ENCODE measurements around the gene PPP2R3A.

DNA sequence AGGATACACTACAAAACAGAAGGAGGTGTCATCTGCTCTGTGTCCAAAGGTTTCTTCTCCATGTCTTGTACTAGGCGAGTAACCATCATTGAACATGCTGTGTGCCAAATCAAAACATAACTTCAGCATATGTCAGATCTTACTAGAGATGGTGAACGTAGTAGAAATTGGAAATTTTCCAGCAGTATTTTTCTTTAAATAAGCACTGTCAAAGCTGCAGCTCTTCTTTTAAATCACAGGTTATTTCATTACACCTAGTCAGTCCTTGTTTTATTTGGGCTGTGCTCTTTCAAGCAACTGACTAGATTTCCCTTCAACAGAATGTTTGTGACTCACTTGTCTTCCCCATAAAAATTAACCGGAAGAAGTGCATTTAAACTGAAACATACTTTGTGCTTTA lies 184.1 kb downstream of the PPP2R3A start:
- TF ChIP-seq, protein P1, sequence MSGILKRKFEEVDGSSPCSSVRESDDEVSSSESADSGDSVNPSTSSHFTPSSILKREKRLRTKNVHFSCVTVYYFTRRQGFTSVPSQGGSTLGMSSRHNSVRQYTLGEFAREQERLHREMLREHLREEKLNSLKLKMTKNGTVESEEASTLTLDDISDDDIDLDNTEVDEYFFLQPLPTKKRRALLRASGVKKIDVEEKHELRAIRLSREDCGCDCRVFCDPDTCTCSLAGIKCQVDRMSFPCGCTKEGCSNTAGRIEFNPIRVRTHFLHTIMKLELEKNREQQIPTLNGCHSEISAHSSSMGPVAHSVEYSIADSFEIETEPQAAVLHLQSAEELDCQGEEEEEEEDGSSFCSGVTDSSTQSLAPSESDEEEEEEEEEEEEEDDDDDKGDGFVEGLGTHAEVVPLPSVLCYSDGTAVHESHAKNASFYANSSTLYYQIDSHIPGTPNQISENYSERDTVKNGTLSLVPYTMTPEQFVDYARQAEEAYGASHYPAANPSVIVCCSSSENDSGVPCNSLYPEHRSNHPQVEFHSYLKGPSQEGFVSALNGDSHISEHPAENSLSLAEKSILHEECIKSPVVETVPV (CRISPR knock-in tag; IDR thresholded peaks at IDR 0.05) = no peak
- TF ChIP-seq ZNF565 (CRISPR knock-in tag; conservative IDR thresholded peaks at IDR 0.05; ENCODE audit: low read depth) = no peak
- TF ChIP-seq, protein P2, sequence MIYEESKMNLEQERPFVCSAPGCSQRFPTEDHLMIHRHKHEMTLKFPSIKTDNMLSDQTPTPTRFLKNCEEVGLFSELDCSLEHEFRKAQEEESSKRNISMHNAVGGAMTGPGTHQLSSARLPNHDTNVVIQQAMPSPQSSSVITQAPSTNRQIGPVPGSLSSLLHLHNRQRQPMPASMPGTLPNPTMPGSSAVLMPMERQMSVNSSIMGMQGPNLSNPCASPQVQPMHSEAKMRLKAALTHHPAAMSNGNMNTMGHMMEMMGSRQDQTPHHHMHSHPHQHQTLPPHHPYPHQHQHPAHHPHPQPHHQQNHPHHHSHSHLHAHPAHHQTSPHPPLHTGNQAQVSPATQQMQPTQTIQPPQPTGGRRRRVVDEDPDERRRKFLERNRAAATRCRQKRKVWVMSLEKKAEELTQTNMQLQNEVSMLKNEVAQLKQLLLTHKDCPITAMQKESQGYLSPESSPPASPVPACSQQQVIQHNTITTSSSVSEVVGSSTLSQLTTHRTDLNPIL (CRISPR knock-in tag; IDR thresholded peaks at IDR 0.05; ENCODE audit: low read depth) = no peak
- no peak for TF ChIP-seq ZNF70 (CRISPR knock-in tag; IDR thresholded peaks at IDR 0.05)
- no peak for TF ChIP-seq CSDC2 (CRISPR knock-in tag; IDR thresholded peaks at IDR 0.05)
- no peak for TF ChIP-seq ZFP30 (CRISPR knock-in tag; IDR thresholded peaks at IDR 0.05)

Measured in SK-N-SH treated with all-trans-retinoic acid at 6 μM for 48 hours (cell line).